GM18519 (cell line): ENCODE results near the gene KRT4.

Source experiments
- ATAC-seq: cut with Tn5 transposase; IDR thresholded peaks from one replicate; pipeline ENCODE4 v1.9.1; 2021; ENCODE audit warnings: mild to moderate bottlenecking, moderate library complexity; ENCODE audit not compliant: unreplicated experiment, low FRiP score

The KRT4 gene

DNA sequence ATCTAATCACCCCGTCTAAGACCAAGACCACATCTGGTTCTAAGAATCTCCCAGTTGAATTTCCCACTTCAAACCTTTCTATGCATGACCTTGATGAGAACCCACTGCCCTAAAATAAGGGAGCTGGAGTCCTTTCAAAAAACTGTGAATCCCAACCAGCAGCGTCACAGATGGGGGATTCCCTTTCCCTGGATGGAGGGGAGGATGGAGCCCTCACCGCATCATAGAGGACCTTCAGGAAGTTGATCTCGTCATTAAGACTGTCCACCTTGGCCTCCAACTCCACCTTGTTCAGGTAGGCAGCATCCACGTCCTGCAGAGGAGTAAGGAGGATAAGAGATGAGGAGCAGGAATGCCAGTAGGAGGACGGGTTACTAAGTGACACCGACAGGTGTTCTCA is 4.8 kb downstream of the KRT4 start:
- no peak for ATAC-seq

DNA sequence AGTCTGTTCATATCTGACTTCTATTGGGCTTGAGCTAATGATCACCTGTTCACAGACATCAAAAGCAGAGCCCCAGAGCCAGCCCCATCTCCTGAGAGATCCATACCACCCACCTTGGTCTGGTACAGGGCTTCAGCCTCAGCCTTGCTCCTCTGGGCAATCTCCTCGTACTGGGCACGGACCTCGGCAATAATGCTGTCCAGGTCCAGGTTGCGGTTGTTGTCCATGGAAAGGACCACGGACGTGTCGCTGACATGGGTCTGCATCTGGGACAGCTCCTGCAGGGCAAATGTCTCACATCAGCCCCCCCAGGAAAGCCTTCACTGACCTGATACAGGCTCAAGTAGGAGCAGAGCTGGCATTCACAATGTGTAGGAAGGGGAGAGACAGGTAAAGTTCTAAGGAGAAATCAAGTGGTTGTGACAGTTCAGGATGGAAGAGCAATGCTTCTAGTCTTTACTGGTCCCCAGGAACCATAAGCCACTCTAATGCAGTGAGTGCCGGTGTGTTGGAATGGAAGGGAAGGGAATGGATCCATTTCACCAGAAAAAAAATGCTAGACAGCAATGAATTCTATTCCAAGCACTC is 5.2 kb downstream of the KRT4 start:
- no peak for ATAC-seq

DNA sequence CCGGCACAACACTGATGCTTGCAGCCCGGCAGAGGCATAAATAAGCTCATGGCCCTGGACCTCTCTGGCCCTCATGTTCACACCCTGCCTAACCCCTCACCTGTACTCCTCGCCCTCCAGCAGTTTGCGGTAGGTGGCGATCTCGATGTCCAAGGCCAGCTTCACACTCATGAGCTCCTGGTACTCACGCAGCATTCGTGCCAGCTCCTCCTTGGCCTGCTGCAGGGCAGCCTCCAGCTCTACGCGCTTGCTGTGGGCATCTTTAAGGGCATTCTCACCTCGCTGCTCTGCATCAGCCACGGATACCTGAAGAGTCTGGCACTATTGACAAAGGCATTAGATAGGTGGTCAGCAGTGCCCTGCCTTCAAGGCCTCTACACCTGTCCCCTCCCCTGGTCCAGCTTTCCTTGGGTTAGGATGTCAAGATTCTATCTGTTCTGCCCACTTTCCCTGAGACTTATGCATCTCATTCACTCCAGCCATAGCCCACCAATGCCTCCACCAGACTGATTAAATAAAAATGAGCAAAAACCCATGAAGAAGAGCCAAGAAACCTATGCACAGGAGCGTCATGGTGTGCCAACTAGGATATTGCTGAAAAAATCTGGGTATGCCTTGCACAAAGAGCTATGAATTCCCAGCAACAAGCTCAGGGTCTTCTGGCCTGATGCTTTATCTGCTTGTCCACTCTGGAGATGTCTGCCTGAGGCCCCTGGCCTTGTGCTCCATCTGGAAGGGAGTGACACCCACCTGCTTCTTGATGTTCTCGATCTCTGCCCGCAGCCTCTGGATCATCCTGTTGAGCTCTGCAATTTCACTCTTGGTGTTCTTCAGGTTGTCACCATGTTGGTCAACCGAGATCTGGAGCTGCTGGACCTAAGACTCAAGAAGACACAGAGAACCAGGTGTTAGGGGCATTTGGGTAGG is 6.1 kb downstream of the KRT4 start:
- no peak for ATAC-seq

DNA sequence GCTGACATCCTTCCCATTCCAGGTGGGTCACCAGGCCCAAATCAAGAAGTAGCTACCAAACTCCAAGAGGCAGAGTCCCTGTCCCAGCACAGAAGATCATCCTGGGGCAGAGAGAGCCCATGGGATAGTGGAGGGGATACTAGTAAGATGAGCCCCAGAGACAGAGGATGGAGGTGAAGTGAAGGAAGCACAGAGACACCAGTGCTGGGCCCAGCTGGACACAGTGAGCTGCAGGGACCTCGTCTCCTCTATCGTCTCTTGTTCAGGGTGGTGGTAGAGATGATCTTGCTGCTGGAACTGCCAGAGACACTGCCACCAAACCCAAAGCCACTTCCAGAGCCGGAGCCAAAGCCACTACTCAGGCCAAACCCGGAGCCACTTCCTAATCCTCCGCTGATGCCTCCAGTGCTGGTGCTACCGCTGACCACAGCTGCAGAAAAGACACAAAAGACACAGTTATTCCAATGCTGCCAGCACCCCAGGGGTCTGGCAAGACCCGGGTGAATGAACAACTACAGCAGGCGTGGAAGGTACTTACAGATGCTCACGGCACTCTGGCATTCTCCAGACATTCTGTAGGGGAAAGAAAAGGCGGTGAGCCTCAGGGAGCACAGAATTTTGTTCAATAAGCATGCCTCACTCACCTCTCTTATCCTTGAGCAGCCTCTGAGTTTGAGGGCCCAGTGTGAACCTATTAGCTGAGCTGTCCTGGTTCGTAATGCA is 6.9 kb downstream of the KRT4 start:
- ATAC-seq: no peak

DNA sequence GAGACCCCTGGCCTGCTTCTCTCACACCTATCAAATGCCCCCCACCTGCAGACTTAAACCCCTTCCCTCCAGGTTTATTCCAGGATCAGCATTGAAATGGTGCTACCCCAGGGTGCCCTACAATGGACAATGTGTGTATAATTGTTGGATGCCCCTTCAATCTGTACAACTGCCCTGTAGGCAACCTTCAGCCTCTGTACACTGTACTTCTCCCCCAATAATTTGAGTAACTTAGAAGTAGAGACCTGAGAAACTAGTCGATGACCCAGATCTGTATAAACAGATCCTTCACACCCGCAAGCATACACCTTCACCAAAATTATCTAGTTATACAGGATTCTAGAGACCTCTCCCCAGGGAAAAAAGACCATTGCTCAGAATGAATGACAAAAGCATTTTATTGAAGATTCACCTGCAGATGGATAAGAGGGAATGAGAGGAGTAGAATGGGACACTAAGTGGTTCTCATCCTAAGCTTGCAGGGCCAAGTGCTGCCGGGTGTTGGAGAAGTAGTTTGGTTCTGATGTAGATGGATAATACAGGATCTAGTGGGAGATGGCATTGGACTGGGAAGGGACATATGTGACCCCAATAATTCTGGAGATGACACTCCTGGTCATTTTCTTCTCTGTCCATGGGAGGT is 7.6 kb downstream of the KRT4 start:
- no peak for ATAC-seq

DNA sequence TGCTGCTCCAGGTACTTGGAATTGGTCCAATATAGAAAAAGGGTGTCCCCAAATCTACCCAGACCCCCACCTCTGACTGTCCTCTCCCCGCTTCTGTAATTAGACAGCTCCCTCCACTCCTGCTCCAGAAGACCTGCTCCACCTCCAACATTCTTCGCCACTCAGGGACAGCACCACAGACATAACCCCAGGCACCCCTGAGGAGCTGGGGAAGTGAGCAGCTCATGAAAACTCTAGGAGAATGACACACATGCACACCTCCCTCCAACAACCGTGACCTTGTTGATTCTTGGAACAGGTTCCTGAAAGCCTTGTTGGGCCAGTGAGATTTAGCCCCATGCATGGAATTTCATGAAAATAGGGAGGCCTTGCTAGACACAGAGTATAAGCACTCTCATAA is 8.2 kb downstream of the KRT4 start:
- ATAC-seq: no peak

DNA sequence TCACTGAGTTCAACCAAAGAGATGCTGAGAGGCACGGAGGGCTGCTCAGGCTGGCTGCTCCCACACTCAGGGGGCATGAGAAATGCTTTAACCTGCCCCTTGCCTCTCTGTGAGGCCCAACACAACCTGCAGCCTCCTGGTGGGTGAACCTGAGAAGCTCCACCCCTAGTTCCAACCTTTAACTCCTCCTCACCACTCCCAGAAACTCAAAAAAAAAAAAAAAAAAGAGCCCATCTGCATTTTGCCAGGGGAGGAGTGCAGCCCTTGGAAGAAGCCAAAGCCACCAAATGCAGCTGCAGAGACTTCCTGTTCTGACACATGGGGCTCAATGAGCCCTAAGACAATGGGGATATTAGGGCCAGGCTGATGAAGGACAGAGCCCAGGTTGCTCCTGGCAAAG is 8.9 kb downstream of the KRT4 start:
- no peak for ATAC-seq

DNA sequence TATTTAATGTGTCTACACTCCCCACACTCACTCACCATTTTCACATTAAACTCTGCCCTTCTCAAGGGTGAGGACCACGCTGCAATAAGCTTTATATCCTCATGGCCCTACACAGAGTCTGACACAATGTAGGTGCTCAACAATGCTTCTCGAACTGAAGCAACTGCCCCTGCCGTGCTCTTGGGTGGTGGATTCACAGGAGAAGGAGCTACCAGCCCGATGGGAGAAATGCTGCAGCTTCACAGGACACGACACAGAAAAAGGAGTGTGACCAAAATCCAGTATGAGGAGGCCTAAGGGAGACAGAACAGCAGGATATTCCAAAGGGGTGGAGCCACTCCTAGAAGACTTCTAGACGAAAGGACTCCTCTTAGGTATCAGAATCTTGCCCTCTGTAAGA is 11.5 kb downstream of the KRT4 start:
- ATAC-seq: no peak

DNA sequence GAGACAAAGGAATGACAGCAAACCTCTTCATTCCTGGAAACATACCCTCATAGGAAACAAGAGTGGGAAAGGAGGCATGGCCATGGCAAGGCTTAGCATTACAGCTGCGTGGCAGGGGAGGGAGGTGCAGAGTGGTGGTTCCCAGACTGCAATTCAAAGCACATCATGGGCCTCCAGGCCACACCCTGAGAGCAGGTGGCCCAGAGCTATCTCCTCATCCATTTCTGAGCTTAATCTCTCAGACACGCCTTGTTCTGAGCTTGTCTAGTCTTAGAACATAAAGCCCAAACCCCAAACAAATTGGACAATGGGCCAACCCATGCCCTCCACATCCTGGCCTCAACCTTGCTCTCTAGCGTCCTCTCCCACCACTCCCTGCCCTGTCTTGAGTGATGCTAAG is 12.1 kb downstream of the KRT4 start:
- no peak for ATAC-seq

DNA sequence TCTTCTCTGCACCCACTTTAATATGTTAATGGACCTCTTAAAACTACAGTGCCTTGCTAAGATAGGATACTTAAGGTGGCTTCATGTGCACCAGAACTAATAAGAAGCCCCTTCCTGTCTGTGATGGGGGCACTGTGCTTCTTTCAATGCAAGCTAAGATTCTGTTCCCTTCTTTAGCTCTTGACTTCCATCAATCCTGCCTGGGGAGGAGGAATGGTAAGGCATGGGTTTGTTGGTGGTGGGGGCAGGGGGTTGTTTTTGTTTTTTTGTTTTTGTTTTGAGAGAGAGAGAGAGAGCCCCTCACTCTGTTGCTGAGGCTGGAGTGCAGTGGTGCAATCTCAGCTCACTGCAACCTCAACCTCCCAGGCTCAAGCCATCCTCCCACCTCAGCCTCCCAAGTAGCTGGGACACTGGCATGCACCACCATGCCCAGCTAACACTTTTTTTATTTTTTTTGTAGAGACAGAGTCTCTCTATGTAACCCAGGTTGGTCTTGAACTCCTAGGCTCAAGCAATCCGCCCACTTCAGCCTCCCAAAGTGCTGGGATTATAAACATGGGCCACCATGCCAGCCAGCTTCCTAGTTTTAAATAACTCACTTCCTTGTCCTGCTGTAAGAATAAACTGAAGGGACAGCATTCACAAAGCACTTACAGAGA is 13.5 kb downstream of the KRT4 start:
- no peak for ATAC-seq

DNA sequence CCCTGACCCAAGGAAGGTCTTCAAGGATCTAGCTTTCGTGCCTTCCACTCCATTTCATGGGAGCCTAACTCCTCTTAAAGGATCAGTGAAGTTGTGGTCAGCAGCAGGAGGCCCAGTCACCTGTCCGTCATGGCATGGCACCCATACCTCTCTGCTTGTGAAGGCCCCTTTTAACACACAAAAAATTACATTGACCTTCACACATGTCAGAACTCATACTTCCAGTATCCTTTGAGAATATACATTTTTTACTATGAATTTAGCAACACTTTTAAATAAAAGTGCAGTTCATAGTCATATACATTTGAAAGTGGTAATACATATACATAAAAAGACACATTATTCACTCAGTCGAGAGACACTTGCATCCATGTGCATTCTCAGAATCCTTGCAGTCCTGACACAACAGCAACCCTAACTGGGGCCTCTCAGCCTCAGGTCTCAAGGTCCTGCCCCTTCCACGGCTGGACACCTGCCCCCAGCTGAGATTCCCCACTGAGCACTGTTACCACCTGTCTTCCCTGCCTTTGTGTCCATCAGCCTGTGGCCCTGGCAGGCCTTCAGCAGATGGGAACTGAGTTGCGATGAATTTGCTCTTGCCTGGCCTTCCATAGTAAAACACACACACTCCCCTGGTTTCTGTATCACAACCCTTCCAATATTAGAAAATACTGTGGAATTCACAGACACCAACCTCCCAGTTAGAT is 14.3 kb downstream of the KRT4 start:
- no peak for ATAC-seq

DNA sequence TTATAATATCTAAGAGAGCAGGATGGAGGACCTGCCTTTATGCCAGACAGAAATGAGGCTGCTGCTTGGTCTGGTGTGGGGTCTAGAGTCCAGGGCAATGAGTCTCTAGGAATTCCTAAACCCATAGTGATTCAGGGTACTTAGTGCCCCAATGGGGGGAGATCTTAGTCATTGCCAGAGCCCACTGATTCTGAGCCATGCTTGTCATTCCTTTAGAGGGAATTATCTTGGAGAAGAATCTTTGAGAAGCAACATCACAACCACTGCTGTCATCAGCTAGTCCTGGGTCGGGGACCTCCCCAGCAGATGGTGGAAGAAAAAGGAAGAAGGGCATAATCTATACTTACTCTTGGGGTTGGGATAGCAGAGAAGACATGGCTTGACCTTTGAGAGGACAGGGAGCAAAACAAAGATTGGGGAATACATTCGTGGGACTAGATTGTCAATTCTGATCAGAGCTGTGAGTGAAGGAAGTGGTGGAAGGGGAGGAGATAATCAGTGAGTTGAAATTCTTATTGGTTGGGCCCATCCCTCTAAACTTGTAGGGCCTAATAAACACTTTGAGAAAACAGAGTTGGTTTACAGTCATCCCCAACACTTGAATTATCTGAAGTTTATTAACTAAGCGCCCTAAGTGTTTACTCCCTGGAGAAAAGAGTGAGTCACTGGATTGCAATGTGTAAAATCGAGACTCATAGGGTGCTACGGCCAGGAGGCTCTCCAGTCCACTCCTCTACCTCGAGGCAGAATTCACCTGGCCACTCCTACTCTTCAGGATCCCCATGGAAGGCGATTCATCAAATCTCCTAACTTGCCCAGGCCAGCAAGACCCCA is 15.0 kb downstream of the KRT4 start:
- ATAC-seq: no peak

DNA sequence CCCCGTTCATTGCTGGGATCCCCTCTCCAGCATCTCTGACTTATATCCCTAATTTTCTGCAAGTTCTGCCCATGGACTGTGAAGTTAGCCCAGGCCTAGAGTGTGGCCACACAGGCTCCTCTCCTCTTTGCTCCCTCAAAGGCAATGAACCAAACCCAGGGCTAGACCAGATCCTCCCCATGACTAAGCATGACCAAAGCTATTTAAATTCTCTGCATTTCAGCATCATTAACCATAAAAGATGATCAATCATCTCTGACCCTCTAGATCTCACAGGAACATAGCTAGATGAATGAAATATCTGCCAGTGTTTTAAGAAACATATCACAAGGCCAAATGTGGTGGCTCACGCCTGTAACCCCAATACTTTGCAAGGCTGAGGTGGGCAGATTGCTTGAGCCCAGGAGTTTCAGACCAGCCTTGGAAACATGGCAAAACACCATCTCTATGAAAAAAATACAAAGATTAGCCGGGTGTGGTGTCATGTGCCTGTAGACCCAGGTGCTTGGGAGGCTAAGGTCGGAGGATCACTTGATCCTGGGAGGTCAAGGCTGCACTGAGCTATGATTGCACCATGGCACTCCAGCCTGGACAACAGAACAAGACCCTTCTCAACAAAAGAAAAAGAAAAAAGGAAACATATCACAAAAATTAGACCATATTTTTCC is 15.8 kb downstream of the KRT4 start:
- no peak for ATAC-seq

DNA sequence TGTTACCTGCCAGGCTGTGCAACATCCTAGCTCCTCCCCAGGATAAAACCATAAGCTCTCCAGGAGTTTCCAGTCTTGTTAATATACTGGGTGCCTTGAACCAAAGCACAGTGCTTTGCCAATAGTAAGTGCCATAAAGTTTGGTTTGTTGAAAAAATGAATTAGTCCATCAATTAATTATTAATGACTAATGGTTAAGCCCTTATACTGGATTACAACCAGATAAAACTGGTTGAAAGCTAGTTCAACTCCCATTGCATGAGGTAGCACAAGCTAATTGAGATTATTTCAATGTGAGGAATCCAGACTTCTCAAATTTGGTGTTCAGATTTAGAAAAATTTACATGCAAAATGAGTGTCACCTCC is 16.4 kb downstream of the KRT4 start:
- ATAC-seq: no peak

DNA sequence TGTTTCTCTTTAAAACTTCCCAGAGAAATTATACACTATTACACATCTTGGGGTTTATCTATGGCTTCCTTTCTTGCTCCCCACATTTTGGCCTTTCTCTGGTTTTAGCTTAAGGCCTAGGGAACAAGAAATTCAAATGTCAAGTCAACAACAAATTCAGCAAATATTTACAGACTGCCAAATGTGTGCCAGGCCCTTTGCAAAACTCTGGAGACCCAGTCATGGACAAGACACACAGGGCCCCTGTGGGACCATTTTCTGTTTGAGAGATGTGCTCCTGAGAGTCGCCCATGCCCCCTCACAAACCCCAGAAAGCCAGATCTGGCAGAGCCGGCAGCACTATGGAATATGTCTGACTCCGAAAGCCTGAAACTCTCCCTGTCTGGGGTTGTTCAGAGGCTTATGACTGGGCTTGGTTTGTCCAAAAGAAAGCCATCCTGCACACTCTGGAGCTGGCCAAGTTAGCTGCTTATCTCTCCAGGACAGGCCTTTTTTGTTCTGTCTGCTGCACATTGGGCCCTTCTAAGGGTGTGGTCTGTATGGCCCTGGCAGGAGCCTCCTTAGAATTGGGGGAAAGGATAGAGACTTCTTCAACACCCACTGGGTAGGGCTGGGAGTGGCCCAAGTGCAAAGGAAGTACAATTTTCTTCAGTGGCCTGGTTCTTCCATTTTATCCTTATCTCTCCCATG is 16.9 kb downstream of the KRT4 start:
- ATAC-seq: no peak

DNA sequence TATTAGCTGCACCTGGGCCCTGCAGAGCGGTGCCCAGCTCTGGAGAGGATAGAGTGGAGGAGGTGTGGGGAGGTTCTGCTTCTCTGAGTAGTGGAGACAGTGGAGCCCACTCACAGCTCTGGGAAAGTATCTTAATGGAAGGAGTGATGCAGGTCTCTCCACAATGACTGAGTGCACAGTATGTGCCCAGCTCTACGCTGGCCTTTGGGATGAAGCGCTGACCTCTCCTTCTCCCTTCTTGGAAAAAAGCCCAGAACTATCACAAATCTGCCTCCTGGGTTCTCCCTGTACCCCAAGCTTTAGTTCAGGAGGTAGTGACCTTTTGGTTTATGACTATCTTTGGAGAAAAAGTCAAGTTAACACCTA is 17.5 kb downstream of the KRT4 start:
- no peak for ATAC-seq

DNA sequence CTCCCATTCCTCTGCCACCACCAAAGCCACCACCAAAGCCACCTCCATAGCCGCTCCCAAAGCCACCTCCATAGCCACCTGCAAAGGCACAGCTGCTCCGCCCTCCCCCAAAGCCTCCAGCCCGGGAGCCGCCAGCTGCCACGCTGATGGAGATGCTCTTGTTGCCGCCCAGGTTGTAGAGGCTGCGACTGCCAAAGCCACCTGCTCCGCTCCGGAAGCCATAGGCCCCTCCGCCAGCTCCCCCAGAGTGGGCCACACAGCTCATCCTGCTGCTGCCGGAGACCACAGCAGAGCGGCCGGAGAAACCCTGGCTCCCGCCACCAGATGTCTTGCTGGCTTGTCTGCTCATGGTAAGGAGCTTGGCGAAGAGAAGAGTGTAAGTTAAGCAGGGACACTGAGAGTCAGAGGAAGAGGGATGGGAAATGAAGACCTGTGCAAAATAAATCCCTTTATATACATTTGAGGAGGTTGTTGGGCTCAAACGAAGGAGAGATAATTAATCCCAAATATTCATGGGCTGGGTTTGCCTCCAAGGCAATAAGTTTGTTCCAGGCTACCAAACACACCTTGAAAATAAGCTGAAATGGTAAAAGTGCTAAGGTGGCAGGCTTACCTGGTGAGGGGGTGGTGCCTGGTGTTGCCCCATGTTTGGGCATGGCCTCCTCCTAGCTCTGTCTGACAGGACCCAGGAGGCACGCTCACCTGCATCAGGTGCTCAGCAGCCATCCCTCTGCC is 18.1 kb downstream of the KRT4 start, which contains the start of gene KRT3:
TSS of gene KRT3 (minus strand) at position 424 of the 735 bp plus-strand sequence. CDS start at position 349, 75 bp downstream.
- no peak for ATAC-seq
